Gastrocnemius medialis (tissue), 4 donors: ENCODE results near the gene BMERB1.

Source experiments
- CTCF ChIP-seq, 5 experiments: fragments of 450-650 bp in 3 of 5; fragments of 200-600 bp in 2 of 5; sonication (generic) in 2 of 5; IDR thresholded peaks in 4 of 5; conservative IDR thresholded peaks in 1 of 5; 1 replicate in 4 of 5; 2 replicates in 1 of 5; pipeline ENCODE4 v1.5.1; 2016 to 2019; ENCODE audit warnings: antibody characterized with exemption in 5 of 5, mild to moderate bottlenecking in 3 of 5, moderate library complexity in 3 of 5
- POLR2A ChIP-seq, 2 donors: fragments of 450-650 bp; IDR thresholded peaks; one replicate each; pipeline ENCODE4 v1.6.1; 2017; ENCODE audit warnings: antibody characterized with exemption in 2 of 2, mild to moderate bottlenecking in 2 of 2, moderate library complexity in 2 of 2

DNA sequence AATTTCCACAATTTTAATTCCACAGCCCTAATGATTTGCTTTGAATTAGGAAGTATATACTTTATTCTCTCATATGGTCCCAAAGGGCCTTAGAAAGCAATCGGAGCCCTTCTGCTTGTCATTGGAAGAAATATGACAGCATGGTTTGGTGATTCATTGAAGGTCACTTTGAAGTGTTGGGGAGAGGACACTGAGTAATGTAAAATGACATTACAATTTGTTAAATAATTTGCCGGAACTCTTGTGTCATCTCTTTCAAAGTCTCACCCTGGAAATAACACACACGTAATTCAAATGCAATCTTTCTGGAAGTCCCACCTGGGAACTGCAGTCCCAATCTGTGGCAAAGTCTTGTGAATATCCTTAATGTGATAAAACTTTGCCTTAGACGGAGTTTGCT, 59.8 kb downstream of the BMERB1 start:
- no peak for TF ChIP-seq CTCF (IDR thresholded peaks at IDR 0.05 in 4 of 5, conservative IDR thresholded peaks at IDR 0.05 in 1 of 5)
- no peak for TF ChIP-seq POLR2A (IDR thresholded peaks at IDR 0.05)
